ENCODE measurements around the gene PTPRG. TPM values are rescaled to one million over a fixed set of nuclear protein-coding genes. Genes with fewer than 3 reads are reported as not detected.

PTPRG gene
- total RNA-seq, 1 donor, result 41.0 TPM

DNA sequence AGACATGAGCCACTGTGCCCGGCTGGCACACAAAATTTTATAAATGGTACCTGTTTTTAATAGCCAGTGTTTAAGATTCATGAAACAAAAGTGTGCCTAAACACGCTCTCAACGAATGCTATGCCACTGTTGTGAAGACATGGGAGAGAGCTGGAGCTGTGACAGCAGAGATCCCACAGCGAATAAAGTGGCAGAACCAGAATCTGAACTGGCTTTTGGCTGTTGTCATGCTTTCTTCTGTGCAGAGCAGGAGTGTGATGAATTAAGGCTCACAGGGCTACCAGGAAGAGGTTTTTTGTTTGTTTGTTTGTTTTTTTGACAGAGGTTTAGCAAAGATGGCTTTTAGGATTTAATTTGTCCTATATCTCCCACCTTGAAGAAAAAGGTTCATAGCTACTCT is 14.5 kb downstream of the PTPRG start:
- TF ChIP-seq CTCF (IDR thresholded peaks at IDR 0.05; ENCODE audit: insufficient read depth, low read depth, low read length), result no peak
- H3K4me3 ChIP-seq (ENCODE audit: low read depth, low read length), result no peak overlapping the region
- no peak for DNase-seq (ENCODE audit: low read depth)

DNA sequence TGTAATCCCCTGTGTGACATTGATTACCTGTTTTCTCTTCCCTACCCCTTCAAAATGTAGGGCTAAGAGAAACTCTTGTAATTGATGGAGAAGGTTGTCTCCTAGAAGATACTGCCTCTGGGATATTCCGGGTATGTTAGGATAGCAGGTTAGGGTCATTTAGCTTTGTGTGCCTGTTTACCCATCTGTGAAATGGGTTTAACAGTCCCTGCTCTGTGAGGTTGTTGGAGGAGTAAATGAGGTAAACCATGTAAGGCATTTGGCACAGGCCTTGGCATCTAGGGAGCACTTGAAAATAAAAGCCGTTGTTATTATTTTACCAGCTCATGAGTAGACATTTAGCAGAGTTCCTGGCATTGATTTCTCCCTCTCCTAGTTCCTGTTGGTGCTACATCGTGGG is 16.4 kb downstream of the PTPRG start:
- no peak for TF ChIP-seq CTCF (IDR thresholded peaks at IDR 0.05; ENCODE audit: insufficient read depth, low read depth, low read length)
- DNase-seq (ENCODE audit: low read depth), result no peak
- H3K4me3 ChIP-seq (ENCODE audit: low read depth, low read length), result no peak overlapping the region

DNA sequence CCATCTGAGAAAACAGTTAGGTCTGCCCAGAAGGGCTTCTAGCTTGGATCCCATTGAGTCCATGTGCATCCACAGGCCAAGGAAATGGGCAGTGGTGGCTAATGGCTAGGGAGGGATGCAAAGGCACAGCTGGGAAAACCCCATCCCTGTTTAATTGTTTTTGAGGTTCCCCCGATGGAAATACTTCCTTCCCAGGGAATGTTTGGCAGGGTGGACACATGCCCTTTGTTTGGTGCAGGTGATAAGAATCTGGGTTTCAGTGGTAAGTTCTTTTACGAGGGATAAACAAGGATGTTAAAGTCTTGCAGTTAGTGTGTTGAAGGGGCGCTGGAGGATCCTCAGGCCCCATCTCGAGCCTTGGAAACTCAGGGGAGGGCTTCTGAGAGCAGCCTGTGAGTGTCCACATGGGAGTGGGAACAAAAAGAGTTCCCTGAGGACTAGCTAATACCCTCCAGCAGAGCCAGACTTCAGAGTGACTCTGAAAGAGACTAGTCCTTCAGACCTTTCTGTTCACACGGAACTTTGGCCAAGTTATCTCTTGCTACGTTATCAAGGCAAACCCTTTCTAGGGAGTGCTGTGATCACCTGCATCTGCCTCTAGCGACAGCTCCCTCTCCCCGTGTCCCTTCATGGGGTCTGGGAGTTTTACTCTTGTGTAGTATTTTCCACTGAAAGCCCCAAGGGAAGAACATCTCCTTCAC is 17.4 kb downstream of the PTPRG start:
- H3K4me3 ChIP-seq (ENCODE audit: low read depth, low read length), result no peak overlapping the region
- no peak for TF ChIP-seq CTCF (IDR thresholded peaks at IDR 0.05; ENCODE audit: insufficient read depth, low read depth, low read length)
- no peak for DNase-seq (ENCODE audit: low read depth)

DNA sequence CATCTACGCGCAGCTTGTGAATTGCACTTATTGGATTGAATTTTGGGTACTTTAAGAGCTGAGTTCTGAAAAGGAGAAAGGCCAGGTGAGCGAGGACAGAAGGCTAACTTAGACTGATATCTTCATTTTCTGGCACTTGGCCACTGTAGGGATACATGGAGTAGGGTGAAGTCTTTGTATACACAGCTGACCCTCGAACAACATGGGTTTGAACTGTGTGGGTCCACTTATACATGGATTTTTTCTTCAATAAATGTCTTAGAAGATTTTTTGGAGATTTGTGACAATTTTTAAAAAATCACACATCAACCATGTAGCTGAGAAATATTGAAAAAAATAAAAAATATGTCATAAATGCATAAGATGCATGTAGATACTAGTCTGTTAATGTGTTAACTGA is 18.3 kb downstream of the PTPRG start:
- H3K4me3 ChIP-seq (ENCODE audit: low read depth, low read length), result no peak overlapping the region
- no peak for TF ChIP-seq CTCF (IDR thresholded peaks at IDR 0.05; ENCODE audit: insufficient read depth, low read depth, low read length)
- no peak for DNase-seq (ENCODE audit: low read depth)

- H3K4me3 ChIP-seq (ENCODE audit: low read depth, low read length), result no peak overlapping the region
- DNase-seq (ENCODE audit: low read depth), result no peak
- TF ChIP-seq CTCF (IDR thresholded peaks at IDR 0.05; ENCODE audit: insufficient read depth, low read depth, low read length), result no peak
These were observed 19.7 kb downstream of the PTPRG start for GRCh38 chr3:61580982-61581643.

GRCh38 chr3:61582287-61582686 is 20.9 kb downstream of the PTPRG start:
- no peak for DNase-seq (ENCODE audit: low read depth)
- no peak for TF ChIP-seq CTCF (IDR thresholded peaks at IDR 0.05; ENCODE audit: insufficient read depth, low read depth, low read length)

More at GRCh38 chr3:61582287-61582686, 20.9 kb downstream of the PTPRG start:
- H3K4me3 ChIP-seq (ENCODE audit: low read depth, low read length), result no peak overlapping the region
